HCT116 (cell line): ENCODE data around the gene FSTL4. TPM values are rescaled to one million over a fixed set of nuclear protein-coding genes. Genes with fewer than 3 reads are reported as not detected.

ENCODE experiments used
- ATAC-seq: fragments of 200-7000 bp; cut with Tn5 transposase; 2 replicates; pipeline ENCODE4 v1.9.1; 2020; ENCODE audit warnings: mild to moderate bottlenecking, moderate library complexity
- BruUV-seq: library from RNA; stranded (reverse); fragments of 400-500 nt; replicated peaks from 2 replicates; lab custom pipeline; 2021; lab: Mats Ljungman, UMichigan
- CTCF ChIA-PET: fragments of 300-600 bp; sonication (Branson Sonifier 250); formaldehyde crosslinking; loops from one replicate; lab custom pipeline; 2021; ENCODE audit warnings: antibody characterized with exemption; lab: Charles Lee
- POLR2A ChIA-PET: fragments of 300-600, 350-600 bp; sonication (Branson Sonifier 250); formaldehyde crosslinking; loops from one replicate; lab custom pipeline; 2021; ENCODE audit warnings: antibody characterized with exemption; lab: Charles Lee
- RAD21 ChIA-PET, 2 experiments: fragments of 300-600 bp; sonication (Branson Sonifier 250); formaldehyde crosslinking; loops; one replicate each; lab custom pipeline; 2023; ENCODE audit warnings: low total read pairs in 2 of 2; ENCODE audit not compliant: uncharacterized antibody in 2 of 2, unreplicated experiment in 2 of 2, low non-redundant PET in 1 of 2; lab: Charles Lee
- DNase-seq: peaks from one replicate; pipeline ENCODE4 v3.0.0-alpha.2; 2010; ENCODE audit warnings: low read depth, low spot score
- H2AFZ ChIP-seq: fragments of 200-600 bp; shearing (Covaris generic), sonication (generic); 2 replicates; pipeline ENCODE4 v1.6.1; 2017; ENCODE audit warnings: low read depth, mixed run types, mixed read lengths, antibody characterized with exemption, low read length; ENCODE audit not compliant: poor library complexity, severe bottlenecking
- H3K27ac ChIP-seq: 2 replicates; pipeline ENCODE4 v1.5.1; 2012; ENCODE audit warnings: low read depth, low read length
- H3K27me3 ChIP-seq: fragments of 200-600 bp; sonication (generic); 2 replicates; pipeline ENCODE4 v1.6.1; 2016; ENCODE audit warnings: mixed run types, low read length, mixed read lengths; ENCODE audit not compliant: insufficient read depth
- H3K36me3 ChIP-seq, 2 experiments: fragments of 200-500 bp in 1 of 2; fragments of 200-600 bp in 1 of 2; sonication (Bioruptor generic) in 1 of 2; sonication (generic) in 1 of 2; 2 replicates each; pipeline versions ENCODE4 v1.5.1 to v1.6.1; 2014 to 2016; ENCODE audit warnings: low read length in 2 of 2, inconsistent platforms in 1 of 2, mixed read lengths in 1 of 2, mixed run types in 1 of 2; ENCODE audit not compliant: insufficient read depth in 2 of 2, control insufficient read depth in 1 of 2
- H3K4me1 ChIP-seq, 2 experiments: fragments of 200-600 bp in 1 of 2; sonication (generic) in 1 of 2; 2 replicates each; pipeline versions ENCODE4 v1.5.1 to v1.6.1; 2012 to 2017; ENCODE audit warnings: low read length in 2 of 2, inconsistent platforms in 1 of 2, mild to moderate bottlenecking in 1 of 2, mixed read lengths in 1 of 2, mixed run types in 1 of 2, moderate library complexity in 1 of 2; ENCODE audit not compliant: insufficient read depth in 2 of 2, control insufficient read depth in 1 of 2
- H3K4me2 ChIP-seq: fragments of 200-600 bp; sonication (generic); 2 replicates; pipeline ENCODE4 v1.6.1; 2017; ENCODE audit warnings: mixed run types, low read length, mixed read lengths
- H3K4me3 ChIP-seq, 2 experiments: fragments of 200-600 bp in 1 of 2; sonication (generic) in 1 of 2; replicated peaks in 1 of 2; 2 replicates each; pipeline ENCODE4 v1.5.1; 2011 to 2016; ENCODE audit warnings: low read length in 2 of 2, control low read depth in 1 of 2, low read depth in 1 of 2, mild to moderate bottlenecking in 1 of 2, mixed read lengths in 1 of 2, mixed run types in 1 of 2
- H3K79me2 ChIP-seq: fragments of 200-600 bp; sonication (generic); 2 replicates; pipeline ENCODE4 v1.6.1; 2017; ENCODE audit warnings: mild to moderate bottlenecking, mixed run types, low read length, moderate library complexity, mixed read lengths; ENCODE audit not compliant: insufficient read depth
- H3K9ac ChIP-seq: fragments of 200-600 bp; sonication (generic); 2 replicates; pipeline ENCODE4 v1.6.1; 2016; ENCODE audit warnings: low read length, mixed read lengths
- H3K9me2 ChIP-seq: fragments of 200-600 bp; sonication (generic), shearing (Covaris generic); 2 replicates; pipeline ENCODE4 v1.6.1; 2017; ENCODE audit warnings: mixed run types, mild to moderate bottlenecking, moderate library complexity; ENCODE audit not compliant: insufficient read depth
- H3K9me3 ChIP-seq, 2 experiments: fragments of 200-500 bp in 1 of 2; fragments of 200-600 bp in 1 of 2; sonication (Bioruptor generic) in 1 of 2; sonication (generic) in 1 of 2; 2 replicates each; pipeline ENCODE4 v1.6.1; 2014 to 2017; ENCODE audit warnings: low read length in 2 of 2, mixed read lengths in 2 of 2, inconsistent platforms in 1 of 2, low read depth in 1 of 2, mild to moderate bottlenecking in 1 of 2, mixed run types in 1 of 2, moderate library complexity in 1 of 2; ENCODE audit not compliant: control insufficient read depth in 1 of 2, insufficient read depth in 1 of 2
- H4K20me1 ChIP-seq: fragments of 200-600 bp; sonication (generic), shearing (Covaris generic); 2 replicates; pipeline ENCODE4 v1.6.1; 2017; ENCODE audit warnings: mixed run types, mild to moderate bottlenecking, moderate library complexity; ENCODE audit not compliant: insufficient read depth
- CTCF ChIP-seq, 3 experiments: fragments of 200-600 bp in 1 of 3; sonication (generic) in 1 of 3; IDR thresholded peaks in 2 of 3; conservative IDR thresholded peaks in 1 of 3; 2 replicates each; pipeline ENCODE4 v1.5.1; 2012 to 2017; ENCODE audit warnings: low read depth in 2 of 3, low read length in 2 of 3, antibody characterized with exemption in 1 of 3, borderline replicate concordance in 1 of 3, control low read depth in 1 of 3, mild to moderate bottlenecking in 1 of 3, mixed read lengths in 1 of 3, mixed run types in 1 of 3, moderate library complexity in 1 of 3; ENCODE audit not compliant: insufficient read depth in 1 of 3
- JUND ChIP-seq: IDR thresholded peaks from 2 replicates; pipeline ENCODE4 v1.6.1; 2012
- SRF ChIP-seq: IDR thresholded peaks from 2 replicates; pipeline ENCODE4 v1.6.1; 2012; ENCODE audit warnings: low read depth
- ZFX ChIP-seq: fragments of 450-650 bp; IDR thresholded peaks from 2 replicates; pipeline ENCODE4 v1.6.1; 2017
- intact Hi-C: fragments of 100-400 bp; cut with micrococcal nuclease; formaldehyde crosslinking; loops from 2 replicates; pipeline ENCODE4 v1.10.0; 2022
- total RNA-seq: library from RNA; stranded (reverse); gene quantifications from one replicate; pipeline ENCODE4 v1.2.1, GENCODE V29; 2021; ENCODE audit not compliant: unreplicated experiment

FSTL4 gene
- total RNA-seq, 1 experiment from 2014 or later = 0.37 TPM

GRCh38 chr5:133453084-133453780 is 159.1 kb downstream of the FSTL4 start:
- Histone ChIP-seq H3K27me3 (peaks cover 12% of the 10 kb centered on the region; the same call in 1 of the 2 replicates), H2AFZ (no peak overlapping the region), H4K20me1 (no peaks in the 10 kb centered on the region), H3K9me2 (no peaks in the 10 kb centered on the region), H3K27ac (no peak overlapping the region), H3K9me3 (no peaks in the 10 kb centered on the region), H3K36me3 (no peaks in the 10 kb centered on the region), H3K4me2 (no peak overlapping the region), H3K4me1 (no peaks in the 10 kb centered on the region), H3K9ac (no peak overlapping the region), H3K4me3 (no peak overlapping the region), H3K79me2 (no peaks in the 10 kb centered on the region)
- no TSS peak for BruUV-seq
- TF ChIP-seq CTCF (IDR thresholded peaks at IDR 0.05 in 2 of 3, conservative IDR thresholded peaks at IDR 0.05 in 1 of 3; ENCODE audit: borderline replicate concordance in 1 of 3, insufficient read depth in 1 of 3, low read depth in 2 of 3, low read length in 2 of 3) = no peak
- TF ChIP-seq JUND = no peak
- no peak for TF ChIP-seq SRF
- CTCF ChIA-PET = no interaction called here
- DNase-seq (no peak), ATAC-seq (no peak)
- intact Hi-C loops = no loop called here
- RAD21 ChIA-PET = no interaction called here
- POLR2A ChIA-PET = no interaction called here

GRCh38 chr5:133451926-133452325 is 160.4 kb downstream of the FSTL4 start:
- H3K4me1 ChIP-seq = no peaks in the 10 kb centered on the region
- H2AFZ ChIP-seq = no peak overlapping the region
- H3K27me3 ChIP-seq = peaks cover 12% of the 10 kb centered on the region; the same call in 1 of the 2 replicates
- H3K4me3 ChIP-seq = no peak overlapping the region
- TF ChIP-seq ZFX = no peak
- no peak for DNase-seq
- no peak overlapping the region for H3K4me2 ChIP-seq
- ChIA-PET POLR2A (no interaction called here), CTCF (no interaction called here), RAD21 (no interaction called here)
- H3K27ac ChIP-seq = no peak overlapping the region
- intact Hi-C loops = no loop called here
- BruUV-seq = no TSS peak
- no peak overlapping the region for H3K9ac ChIP-seq
- H3K9me3 ChIP-seq = no peaks in the 10 kb centered on the region
- no peaks in the 10 kb centered on the region for H3K79me2 ChIP-seq
- no peaks in the 10 kb centered on the region for H3K9me2 ChIP-seq
- H4K20me1 ChIP-seq = no peaks in the 10 kb centered on the region
- no peaks in the 10 kb centered on the region for H3K36me3 ChIP-seq
- no peak for ATAC-seq
